Stomach (tissue), 4 donors: ENCODE results near the gene SRPK3.

Experiments
- CTCF ChIP-seq, 7 experiments: fragments of 450-650 bp in 4 of 7; fragments of 200-600 bp in 3 of 7; sonication (generic) in 3 of 7; IDR thresholded peaks; one replicate each; pipeline ENCODE4 v1.5.1; 2016 to 2019; ENCODE audit warnings: antibody characterized with exemption in 7 of 7, control low read depth in 2 of 7, mild to moderate bottlenecking in 1 of 7
- POLR2AphosphoS5 ChIP-seq, 3 donors: sonication (generic); formaldehyde crosslinking; IDR thresholded peaks; one replicate each; pipeline ENCODE4 v1.6.1; 2016; ENCODE audit warnings: antibody characterized with exemption in 3 of 3

DNA sequence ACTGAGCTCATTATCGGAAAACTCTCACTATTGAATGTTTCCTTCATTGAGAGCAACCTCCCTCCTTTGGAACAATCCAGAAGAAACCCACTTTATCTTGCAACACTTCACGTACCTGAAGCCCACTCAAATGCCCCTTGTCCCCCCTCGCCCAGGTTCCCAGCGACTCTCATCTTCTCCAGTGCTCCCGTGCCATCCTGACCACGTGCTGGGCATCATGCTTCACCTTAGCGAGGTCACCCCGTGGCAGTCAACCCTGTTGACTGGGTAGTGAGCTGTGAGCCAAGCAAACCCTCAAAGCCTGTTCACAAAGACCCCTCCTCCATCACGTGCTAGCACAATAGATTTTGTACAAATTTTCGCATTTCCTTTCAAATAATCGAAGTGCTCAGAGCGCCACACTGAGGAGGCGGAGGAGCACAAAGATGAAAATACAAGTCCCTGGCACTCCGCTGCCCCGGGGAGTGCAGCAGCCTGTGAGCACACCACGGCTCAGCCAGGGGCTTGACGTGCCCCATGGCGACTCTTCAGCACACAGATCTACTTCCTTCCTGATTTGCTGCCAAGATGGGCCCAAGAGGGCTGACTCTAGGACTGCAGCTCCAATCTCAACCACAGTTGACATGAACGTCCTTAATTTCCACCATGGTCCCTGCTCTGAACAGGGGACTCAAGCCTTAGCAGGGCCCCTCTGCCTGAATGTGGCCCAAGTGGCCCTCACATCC, 33.9 kb downstream of the SRPK3 start:
- TF ChIP-seq CTCF (IDR thresholded peaks at IDR 0.05) (no peak), POLR2AphosphoS5 (IDR thresholded peaks at IDR 0.05) (no peak)
